CD4-positive, alpha-beta T cell treated with Interleukin-15 for 4 hours (primary cell): Measurements from ENCODE around the gene KRT17.
"Not testable (repeated sequence)": the region's sequence is repeated elsewhere in the genome, so short reads cannot be mapped to it uniquely, and the experiment has no call there.

ENCODE experiments used
- DNase-seq: peaks from one replicate; pipeline ENCODE4 v3.0.0-alpha.2; 2020; ENCODE audit warnings: low spot score

Gene KRT17

GRCh38 chr17:41619927-41620582, 4.3 kb downstream of the KRT17 start:
- not testable (repeated sequence) for DNase-seq

GRCh38 chr17:41619036-41619926, 5.1 kb downstream of the KRT17 start:
- no peak for DNase-seq

DNA sequence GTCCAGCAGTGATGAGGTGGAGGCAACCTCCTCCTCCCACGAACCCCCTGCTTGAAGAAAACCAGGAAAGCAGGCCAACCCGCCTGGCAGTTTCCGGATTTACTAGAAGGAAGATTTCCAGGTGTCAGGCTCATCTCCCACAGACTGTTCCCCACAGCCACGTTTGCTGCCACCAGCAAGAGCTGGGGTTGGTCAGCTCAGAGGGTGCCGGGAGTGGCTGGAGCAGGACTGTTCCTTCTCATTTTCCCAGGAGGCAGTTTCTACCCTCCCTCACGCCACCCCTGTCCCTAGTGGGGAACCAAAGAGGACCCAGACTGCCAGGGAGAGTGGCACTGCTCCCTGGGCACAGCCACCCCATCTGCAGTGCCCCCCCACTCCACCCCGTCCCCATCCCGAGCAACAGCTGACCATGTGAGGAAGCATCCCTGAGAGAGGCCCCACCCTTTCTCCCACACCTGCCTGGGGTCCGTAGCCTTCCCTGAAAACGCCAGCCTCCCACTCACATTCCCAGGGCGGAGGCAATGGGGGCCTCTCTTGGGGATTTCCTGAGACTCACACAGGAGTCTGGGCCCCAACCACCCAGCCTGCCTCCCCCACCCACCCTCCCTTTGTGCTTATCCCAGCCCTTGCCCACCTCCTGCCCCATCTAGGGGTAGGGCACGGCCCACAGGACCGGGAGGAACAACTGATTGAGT, 5.9 kb downstream of the KRT17 start:
- DNase-seq, result no peak

- no peak for DNase-seq
Observed at GRCh38 chr17:41617698-41618097, 6.7 kb downstream of the KRT17 start.

DNA sequence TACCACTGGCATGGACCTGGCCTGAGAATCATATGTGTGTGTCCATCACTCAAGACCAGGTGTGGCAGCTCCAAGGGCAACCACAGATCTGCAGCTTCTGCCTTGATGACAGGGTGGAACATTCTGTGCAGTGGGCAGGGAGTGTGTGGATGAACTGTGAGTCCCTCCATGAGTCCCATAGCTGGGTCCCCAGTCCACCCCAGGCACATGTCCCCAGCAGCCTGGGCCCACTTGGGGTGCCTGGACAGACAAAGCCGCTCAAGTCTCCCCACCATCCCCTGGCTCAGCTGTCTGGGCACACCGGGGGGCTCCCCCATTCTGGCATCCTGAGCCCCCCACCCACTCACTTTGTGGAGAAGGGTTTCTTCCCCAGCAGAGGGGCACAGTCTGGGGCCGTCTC, 7.2 kb downstream of the KRT17 start:
- DNase-seq, result no peak

DNA sequence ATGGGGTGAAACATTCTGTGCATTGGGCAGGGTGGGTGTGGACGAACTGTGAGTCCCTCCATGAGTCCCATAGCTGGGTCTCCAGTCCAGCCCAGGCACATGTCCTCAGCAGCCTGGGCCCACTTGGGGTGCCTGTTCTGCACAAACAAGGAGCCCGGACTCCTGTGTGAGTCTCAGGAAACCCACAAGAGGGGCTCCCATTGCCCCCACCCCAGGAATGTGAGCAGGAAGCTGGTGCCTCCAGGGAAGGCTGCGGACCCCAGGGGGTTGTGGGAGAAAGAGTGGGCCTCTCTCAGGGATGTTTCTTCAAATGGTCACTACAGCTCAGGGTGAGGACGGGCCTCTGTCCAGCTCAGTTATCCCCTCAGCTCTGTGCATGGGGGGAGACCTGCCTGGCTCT, 7.9 kb downstream of the KRT17 start:
- not testable (repeated sequence) for DNase-seq

GRCh38 chr17:41615454-41615853, 8.9 kb downstream of the KRT17 start:
- no peak for DNase-seq

GRCh38 chr17:41614767-41615166, 9.6 kb downstream of the KRT17 start:
- DNase-seq, result not testable (repeated sequence)

GRCh38 chr17:41614098-41614497, 10.3 kb downstream of the KRT17 start:
- DNase-seq, result no peak

GRCh38 chr17:41613277-41614082, 10.9 kb downstream of the KRT17 start:
- no peak for DNase-seq

DNA sequence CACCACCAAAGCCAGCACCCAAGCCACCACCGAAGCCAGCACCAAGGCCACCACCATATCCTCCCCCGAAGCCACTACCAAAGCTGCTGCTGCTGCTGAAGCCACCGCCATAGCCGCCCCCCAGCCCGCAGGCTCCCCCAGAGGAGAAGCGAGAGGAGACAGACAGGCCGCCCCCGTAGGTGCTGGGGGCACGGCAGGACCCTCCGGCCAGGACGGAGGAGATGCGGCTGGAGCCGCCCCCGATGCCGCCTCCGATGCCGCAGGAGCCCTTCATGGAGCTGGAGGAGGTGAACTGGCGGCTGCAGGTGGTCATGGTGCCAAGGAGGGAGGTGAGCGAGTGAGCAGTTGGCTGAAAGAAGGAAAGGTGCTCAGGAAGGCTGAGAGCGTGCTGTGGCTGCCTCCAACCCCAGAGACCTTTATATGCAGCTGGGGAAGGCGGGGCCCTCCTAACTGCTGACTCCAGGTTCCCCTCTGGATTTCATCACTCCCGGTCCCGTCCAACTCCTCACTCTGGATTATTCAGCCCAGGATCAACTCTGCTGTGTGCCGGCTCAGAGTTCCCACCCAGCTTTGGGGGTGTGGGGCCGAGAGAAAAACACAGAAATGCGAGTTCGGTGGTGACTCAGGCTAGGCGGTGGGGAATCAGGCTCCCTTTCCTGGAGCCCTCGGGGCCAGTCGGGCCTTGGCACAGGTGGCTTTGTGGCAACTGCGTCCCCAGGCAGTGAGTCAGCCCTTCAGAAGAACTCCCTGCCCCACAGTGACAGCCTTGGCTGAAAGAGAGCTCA, 11.8 kb downstream of the KRT17 start, which contains the start of gene KRT16:
Gene KRT16, minus strand, starts transcription at position 392 of the 785 bp plus-strand sequence. Its CDS starts 79 bp downstream, at position 313.
- not testable (repeated sequence) for DNase-seq

DNA sequence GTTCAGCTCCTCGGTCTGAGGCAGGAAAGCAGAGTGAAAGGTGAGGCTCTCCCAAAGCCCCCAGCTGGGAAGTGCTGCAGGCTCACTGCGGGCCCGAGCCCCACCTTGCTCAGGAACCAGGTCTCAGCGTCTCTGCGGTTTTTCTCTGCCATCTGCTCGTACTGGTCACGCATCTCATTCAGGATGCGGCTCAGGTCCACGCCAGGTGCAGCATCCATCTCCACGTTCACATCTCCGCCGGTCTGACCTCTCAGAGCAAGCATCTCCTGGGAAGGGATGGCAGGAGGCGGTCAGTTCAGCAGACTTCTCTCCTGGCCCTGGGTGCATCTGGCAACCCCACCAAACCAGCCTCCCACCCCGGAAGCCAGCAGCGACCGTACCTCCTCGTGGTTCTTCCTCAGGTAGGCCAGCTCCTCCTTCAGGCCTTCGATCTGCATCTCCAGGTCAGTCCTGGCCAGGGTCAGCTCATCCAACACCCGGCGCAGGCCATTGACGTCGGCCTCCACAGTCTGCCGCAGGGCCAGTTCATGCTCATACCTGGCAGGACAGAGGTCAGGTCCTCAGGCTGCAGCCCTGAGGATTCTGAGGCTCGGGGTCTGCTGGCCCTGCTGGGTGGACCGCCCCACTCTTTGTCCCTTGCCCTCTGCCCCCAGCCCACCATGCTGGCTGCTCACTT, 13.3 kb downstream of the KRT17 start:
- DNase-seq, result no peak

- DNase-seq, result not testable (repeated sequence)
Observed at GRCh38 chr17:41610061-41610517, 14.3 kb downstream of the KRT17 start.

GRCh38 chr17:41606930-41607329, 17.4 kb downstream of the KRT17 start:
- DNase-seq, result not testable (repeated sequence)

GRCh38 chr17:41602524-41602923, 21.9 kb downstream of the KRT17 start:
- no peak for DNase-seq

DNA sequence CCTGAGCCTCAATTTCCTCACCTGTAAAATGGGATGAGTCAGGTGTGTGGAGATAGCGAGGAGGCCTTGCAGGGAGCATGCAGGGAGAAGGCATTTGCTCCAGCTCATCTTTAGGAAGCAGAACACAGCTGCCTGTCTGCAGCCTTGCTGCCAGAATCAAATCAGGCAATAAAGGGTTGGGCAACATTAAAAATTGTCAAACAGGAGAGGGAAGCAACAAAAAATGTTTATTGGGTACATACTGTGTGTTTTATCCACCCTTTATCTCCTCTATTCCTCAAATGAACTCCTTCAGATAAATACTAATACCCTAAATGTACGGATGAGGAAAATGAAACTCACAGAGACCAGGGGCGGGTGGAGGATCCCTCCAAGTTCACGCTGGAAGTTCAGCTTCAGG, 24.1 kb downstream of the KRT17 start:
- DNase-seq, result no peak

DNA sequence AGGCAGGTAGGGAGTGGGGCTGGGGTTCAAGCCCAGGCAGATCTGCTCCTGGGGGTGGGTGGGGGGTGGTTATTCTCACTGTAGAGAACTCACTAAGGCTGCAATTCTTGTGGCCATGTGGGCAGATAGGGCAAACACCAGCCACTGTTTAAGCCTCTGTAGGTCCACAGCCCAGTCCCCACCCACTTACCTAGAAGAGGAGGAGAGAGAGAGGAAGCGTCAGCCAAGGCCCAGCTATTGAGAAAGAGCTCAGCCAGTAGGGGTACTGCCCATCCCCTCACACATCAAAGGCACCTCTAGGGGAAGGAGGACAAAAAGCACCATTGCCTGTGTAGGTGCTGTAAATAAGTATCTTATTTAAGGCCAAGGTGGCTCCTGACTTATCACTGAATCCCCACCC, 24.7 kb downstream of the KRT17 start:
- DNase-seq, result no peak

DNA sequence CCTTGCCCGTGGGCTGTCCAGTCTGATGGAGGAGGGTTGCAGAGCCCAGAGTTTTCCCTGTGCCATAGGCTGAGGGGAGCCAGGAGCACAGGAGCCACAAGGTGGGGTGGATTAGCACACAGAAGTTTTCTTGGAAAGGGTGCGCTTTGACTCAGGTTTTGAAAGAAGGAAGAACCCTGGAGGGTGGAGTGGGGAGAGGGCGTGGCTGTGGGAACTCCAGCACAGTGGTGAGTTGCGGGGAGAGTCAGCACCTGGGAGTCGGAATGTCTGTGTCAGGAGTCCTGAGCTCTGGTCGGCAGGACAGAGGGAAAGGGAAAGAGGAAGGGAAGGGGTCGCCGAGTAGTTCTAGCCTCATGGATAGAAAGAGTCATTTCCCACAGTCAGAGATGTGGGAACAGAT, 28.8 kb downstream of the KRT17 start:
- no peak for DNase-seq

DNA sequence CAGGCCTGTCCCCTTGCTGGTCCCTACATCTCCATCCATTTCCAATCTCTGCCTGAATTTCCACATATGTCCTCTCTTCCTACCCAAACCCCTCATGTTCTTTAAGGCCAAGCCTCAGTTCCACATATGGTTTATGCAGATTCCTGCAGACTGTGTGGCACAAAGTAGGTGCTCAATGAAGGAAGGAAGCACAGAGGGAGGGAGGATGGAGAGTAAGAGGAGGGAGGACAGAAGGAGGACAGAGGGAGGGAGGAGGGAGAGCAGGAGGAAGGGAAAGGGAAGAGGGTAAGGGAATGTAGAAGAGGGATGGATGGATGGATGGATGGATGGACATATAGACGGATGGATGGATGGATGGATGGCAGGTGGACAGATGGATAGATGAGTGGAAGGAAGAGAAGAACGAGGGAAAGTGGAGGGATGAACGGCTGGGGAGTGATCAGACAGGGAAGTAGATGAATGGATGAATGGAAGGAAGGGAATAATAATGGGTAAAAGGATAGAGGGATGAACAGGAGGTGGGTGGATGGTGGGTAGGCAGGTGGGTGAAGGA, 29.9 kb downstream of the KRT17 start:
- DNase-seq, result no peak
